H1 (cell line): ENCODE data around the gene SLC25A21.

ENCODE experiments used
- CEBPB ChIP-seq: IDR thresholded peaks from 2 replicates; pipeline ENCODE4 v1.6.1; 2012; ENCODE audit warnings: low read depth, low read length
- CHD2 ChIP-seq: IDR thresholded peaks from 2 replicates; pipeline ENCODE4 v1.6.1; 2012; ENCODE audit warnings: low read length, improper control_type of control experiment
- CTCF ChIP-seq, 3 experiments: IDR thresholded peaks; 1 replicate in 2 of 3; 2 replicates in 1 of 3; pipeline versions ENCODE4 v1.5.1 to v1.6.1; 2011; ENCODE audit warnings: low read length in 3 of 3, mild to moderate bottlenecking in 3 of 3, inconsistent platforms in 2 of 3, low read depth in 1 of 3, moderate library complexity in 1 of 3; ENCODE audit not compliant: insufficient read depth in 1 of 3; ENCODE audit errors: control extremely low read depth in 1 of 3
- EZH2 ChIP-seq: fragments of 200-600 bp; sonication (generic); IDR thresholded peaks from 2 replicates; pipeline ENCODE4 v1.7.1; 2012; ENCODE audit warnings: low read depth, mild to moderate bottlenecking, moderate library complexity, low read length, inconsistent platforms; ENCODE audit not compliant: severe bottlenecking
- MAFK ChIP-seq: IDR thresholded peaks from 2 replicates; pipeline ENCODE4 v1.6.1; 2012; ENCODE audit warnings: low read depth, mild to moderate bottlenecking, improper control_type of control experiment, low read length
- MAX ChIP-seq: IDR thresholded peaks from 2 replicates; pipeline ENCODE4 v1.6.1; 2012; ENCODE audit warnings: inconsistent platforms
- POLR2A ChIP-seq, 2 experiments: IDR thresholded peaks; 1 replicate in 1 of 2; 2 replicates in 1 of 2; pipeline ENCODE4 v1.6.1; 2011; ENCODE audit warnings: low read depth in 2 of 2, low read length in 2 of 2, mild to moderate bottlenecking in 2 of 2; ENCODE audit errors: control extremely low read depth in 1 of 2
- POLR2AphosphoS5 ChIP-seq: IDR thresholded peaks from 2 replicates; pipeline ENCODE4 v1.6.1; 2011; ENCODE audit warnings: low read depth, low read length
- POU5F1 ChIP-seq: IDR thresholded peaks from 2 replicates; pipeline ENCODE4 v1.6.1; 2011; ENCODE audit warnings: low read depth, mild to moderate bottlenecking, low read length, moderate library complexity
- RNF2 ChIP-seq: fragments of 200-900, 300-1000 bp; sonication (generic); IDR thresholded peaks from 2 replicates; pipeline ENCODE4 v1.7.1; 2016; ENCODE audit warnings: borderline replicate concordance, low read depth, mild to moderate bottlenecking, antibody characterized with exemption, low read length; ENCODE audit not compliant: poor library complexity, severe bottlenecking; ENCODE audit errors: missing control alignments
- SRF ChIP-seq: IDR thresholded peaks from 2 replicates; pipeline ENCODE4 v1.6.1; 2011; ENCODE audit warnings: mild to moderate bottlenecking, low read depth, low read length, moderate library complexity
- TCF12 ChIP-seq: IDR thresholded peaks from 2 replicates; pipeline ENCODE4 v1.6.1; 2011; ENCODE audit warnings: low read depth, mild to moderate bottlenecking, low read length
- ZNF274 ChIP-seq: IDR thresholded peaks from 2 replicates; pipeline ENCODE4 v1.7.0; 2012; ENCODE audit warnings: low read length, borderline replicate concordance; ENCODE audit errors: extremely low read depth

- TF ChIP-seq CTCF (IDR thresholded peaks at IDR 0.05; ENCODE audit: control extremely low read depth in 1 of 3, insufficient read depth in 1 of 3, low read depth in 1 of 3, low read length in 3 of 3) (no peak), MAFK (no peak), TCF12 (no peak), CEBPB (no peak), POLR2A (IDR thresholded peaks at IDR 0.05; ENCODE audit: control extremely low read depth in 1 of 2, low read depth in 2 of 2, low read length in 2 of 2) (no peak), EZH2 (no peak), ZNF274 (no peak), POU5F1 (no peak), SRF (no peak), MAX (no peak), CHD2 (no peak), POLR2AphosphoS5 (no peak), RNF2 (no peak)
Observed at GRCh38 chr14:36948157-36948859, 224.1 kb downstream of the SLC25A21 start.
